ENCODE data around the gene SLC26A3. TPM values are rescaled to one million over a fixed set of nuclear protein-coding genes. Genes with fewer than 3 reads are reported as not detected.

SLC26A3 gene
- total RNA-seq, 4 donors from 2014 or later: 0.33 to 0.85 TPM; not detected in 2

DNA sequence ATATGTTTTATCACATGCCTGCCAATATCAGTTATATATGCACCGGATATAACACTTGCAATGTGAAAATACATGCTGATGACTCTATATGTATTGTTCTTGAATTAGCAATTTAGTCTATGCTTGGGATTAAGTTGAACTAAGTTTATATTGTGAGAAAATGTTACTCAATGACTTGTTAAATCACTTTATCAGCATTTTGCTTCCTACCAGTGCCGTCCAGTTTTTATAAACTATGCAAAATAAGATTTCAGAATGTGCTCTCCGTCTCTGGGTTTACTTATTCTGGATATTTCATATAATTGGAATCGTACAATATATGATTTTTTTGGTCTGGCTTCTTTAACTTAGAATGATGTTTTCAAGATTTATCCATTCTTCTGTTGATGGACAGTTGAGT lies 25.5 kb upstream of the SLC26A3 start:
- TF ChIP-seq, protein P1, sequence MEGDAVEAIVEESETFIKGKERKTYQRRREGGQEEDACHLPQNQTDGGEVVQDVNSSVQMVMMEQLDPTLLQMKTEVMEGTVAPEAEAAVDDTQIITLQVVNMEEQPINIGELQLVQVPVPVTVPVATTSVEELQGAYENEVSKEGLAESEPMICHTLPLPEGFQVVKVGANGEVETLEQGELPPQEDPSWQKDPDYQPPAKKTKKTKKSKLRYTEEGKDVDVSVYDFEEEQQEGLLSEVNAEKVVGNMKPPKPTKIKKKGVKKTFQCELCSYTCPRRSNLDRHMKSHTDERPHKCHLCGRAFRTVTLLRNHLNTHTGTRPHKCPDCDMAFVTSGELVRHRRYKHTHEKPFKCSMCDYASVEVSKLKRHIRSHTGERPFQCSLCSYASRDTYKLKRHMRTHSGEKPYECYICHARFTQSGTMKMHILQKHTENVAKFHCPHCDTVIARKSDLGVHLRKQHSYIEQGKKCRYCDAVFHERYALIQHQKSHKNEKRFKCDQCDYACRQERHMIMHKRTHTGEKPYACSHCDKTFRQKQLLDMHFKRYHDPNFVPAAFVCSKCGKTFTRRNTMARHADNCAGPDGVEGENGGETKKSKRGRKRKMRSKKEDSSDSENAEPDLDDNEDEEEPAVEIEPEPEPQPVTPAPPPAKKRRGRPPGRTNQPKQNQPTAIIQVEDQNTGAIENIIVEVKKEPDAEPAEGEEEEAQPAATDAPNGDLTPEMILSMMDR (IDR thresholded peaks at IDR 0.05; ENCODE audit: low read depth): no peak

DNA sequence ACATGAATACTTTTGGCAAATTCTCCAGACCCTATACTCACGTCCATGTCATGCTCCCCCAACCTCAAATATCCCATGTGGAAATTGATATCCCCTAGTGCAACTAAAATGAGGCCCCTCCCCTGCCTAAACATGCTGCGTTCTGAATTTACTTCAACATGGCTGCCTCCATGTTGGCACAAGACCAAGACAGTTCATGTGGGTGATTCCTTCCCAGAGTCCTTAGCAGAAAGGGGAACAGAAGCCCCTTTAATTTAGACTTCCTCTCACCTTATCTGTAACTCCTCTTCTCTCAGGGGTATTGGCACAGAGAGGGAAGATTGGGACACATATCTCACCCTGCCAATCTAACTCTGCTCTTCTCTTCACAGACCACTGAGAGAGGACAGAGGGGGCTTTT lies 24.5 kb upstream of the SLC26A3 start:
- TF ChIP-seq, protein P1 (IDR thresholded peaks at IDR 0.05; ENCODE audit: low read depth): no peak

DNA sequence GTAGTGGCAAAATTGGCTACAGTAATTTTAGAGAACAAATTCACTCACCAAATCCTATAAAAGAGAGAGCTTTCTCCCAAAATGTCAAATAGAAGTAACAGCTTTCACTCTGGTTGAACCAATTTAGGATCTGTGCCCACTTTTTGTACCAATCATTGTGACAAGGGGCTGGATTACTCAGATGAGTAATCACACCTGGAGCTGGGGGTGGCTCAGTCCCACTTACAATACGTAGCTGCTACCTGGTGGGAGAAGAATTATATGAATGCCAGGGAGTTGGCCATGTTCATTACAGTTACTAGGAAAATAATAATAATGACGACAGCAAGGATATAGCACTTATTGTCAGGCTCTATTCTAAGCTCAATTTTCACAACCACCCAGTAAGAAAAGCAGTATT lies 23.4 kb upstream of the SLC26A3 start:
- TF ChIP-seq, protein P1 (IDR thresholded peaks at IDR 0.05; ENCODE audit: low read depth): no peak

DNA sequence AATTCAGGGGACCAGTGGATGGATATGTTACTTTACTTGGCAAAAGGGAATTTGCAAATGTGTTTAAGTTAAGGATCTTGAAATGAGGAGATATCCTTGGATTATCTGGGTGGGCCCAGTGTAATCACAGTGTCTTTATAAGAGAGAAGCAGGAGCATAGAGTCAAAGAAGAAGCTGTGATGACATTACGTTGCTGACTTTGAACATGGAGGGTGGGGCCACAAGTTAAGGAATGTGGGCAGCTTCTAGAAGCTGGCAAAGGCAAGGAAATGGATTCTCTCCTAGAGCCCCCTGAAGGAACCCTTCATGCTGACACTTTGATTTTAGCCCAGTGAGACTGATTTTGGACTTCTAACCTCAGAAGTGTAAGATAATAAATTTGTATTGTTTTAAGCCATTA lies 21.8 kb upstream of the SLC26A3 start:
- TF ChIP-seq, protein P1 (IDR thresholded peaks at IDR 0.05; ENCODE audit: low read depth): no peak

DNA sequence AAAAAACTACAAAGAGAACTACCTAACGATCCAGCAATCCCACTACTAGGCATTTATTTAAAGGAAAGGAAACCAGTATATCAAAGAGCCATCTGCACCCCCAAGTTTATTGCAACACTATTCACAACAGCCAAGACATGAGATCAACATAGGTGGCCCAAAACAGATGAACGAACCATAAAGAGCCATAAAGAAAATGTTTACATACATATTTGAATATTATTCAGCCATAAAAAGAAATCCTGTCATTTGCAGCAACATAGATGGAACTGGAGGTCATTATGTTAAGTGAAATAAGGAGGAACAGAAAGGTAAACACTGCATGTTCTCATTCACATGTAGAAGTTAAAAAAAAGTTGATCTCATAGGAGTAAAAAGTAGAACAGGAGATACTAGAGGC lies 15.6 kb upstream of the SLC26A3 start:
- TF ChIP-seq, protein P1 (IDR thresholded peaks at IDR 0.05; ENCODE audit: low read depth): no peak

DNA sequence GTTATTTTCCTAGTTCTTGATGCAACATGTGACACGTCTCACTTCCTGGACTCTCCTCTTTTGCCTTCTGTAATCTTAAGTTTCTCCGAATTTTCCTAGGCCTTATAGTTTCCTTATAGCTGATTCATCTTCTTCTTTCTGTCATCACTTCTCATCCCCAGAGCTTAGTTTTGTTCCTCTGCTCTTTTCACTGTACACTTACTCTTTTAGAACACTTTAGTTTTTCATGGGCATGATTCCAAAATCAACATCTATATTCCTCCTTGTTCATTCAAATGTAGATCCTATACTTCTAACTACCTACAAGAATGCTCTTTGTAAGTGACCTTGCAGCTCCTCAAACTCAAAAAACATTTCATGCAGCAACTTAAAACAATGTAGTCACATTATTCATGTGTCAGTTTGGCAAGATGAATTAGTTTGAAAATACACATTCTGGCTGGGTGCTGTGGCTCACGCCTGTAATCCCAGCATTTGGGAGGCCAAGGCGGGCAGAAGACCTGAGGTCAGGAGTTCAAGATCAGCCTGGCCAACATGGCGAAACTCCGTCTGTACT lies 13.1 kb upstream of the SLC26A3 start:
- TF ChIP-seq, protein P1 (IDR thresholded peaks at IDR 0.05; ENCODE audit: low read depth): no peak

DNA sequence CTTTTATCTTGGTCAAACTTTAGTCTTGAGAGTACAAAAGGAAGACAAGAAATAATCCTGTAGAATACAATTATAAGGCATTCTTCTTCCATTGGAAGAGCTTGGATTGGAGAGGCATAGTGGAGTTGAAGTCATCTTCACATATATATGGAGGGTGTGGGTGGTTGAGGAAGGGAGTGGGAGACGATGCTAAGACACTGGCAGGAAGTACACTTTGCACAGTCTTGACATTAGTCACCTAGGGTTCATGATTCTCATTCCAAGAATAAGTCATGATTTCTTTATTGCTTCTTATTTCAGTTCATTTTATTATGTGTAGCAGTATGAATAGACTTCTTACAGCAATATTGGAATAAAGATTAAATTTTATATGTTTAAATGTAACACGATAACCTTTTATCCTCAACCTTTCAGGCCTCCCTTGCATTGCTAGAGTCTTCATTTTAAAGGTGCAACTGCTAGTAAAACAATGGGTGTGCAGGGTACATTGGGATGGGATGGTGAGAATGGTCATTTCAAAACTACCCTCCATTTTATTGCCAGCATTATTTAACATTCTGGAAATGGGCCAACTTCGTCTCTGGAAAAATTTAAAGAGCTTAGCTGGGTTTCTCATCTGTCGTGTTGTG lies 12.3 kb upstream of the SLC26A3 start:
- TF ChIP-seq, protein P1 (IDR thresholded peaks at IDR 0.05; ENCODE audit: low read depth): no peak
